GM12878 (cell line): ENCODE measurements around the gene STX7. TPM values are rescaled to one million over a fixed set of nuclear protein-coding genes. Genes with fewer than 3 reads are reported as not detected.

Experiments
- ATAC-seq: fragments of 200-7000 bp; cut with Tn5 transposase; 3 replicates; pipeline ENCODE4 v1.9.1; 2020; ENCODE audit warnings: mild to moderate bottlenecking, moderate library complexity
- BruUV-seq: library from RNA; stranded (reverse); fragments of 400-500 nt; replicated peaks from 2 replicates; lab custom pipeline; 2021; lab: Mats Ljungman, UMichigan
- CTCF ChIA-PET: fragments of 300-600 bp; sonication (Branson Sonifier 250); formaldehyde crosslinking; extraction: SDS; loops from one replicate; lab custom pipeline; 2021; ENCODE audit warnings: inconsistent platforms; lab: Yijun Ruan, JAX
- POLR2A ChIA-PET: fragments of 350-600 bp; formaldehyde crosslinking; extraction: SDS; loops from one replicate; lab custom pipeline; 2021; ENCODE audit warnings: inconsistent platforms; lab: Charles Lee
- RAD21 ChIA-PET: fragments of 300-600 bp; sonication (Branson Sonifier 250); formaldehyde crosslinking; loops from one replicate; lab custom pipeline; 2023; ENCODE audit warnings: antibody characterized with exemption; ENCODE audit not compliant: unreplicated experiment; lab: Charles Lee
- SMC1A ChIA-PET: fragments of 300-600 bp; sonication (Branson Sonifier 250); formaldehyde crosslinking; loops from one replicate; lab custom pipeline; 2023; ENCODE audit not compliant: unreplicated experiment, uncharacterized antibody; lab: Charles Lee
- DNase-seq: peaks from one replicate; pipeline ENCODE4 v3.0.0-alpha.2; 2011; ENCODE audit warnings: low read depth, low spot score
- FAIRE-seq: peaks from 3 replicates; lab custom pipeline; 2011; peaks lifted over from hg19 to GRCh38; lab: Jason Lieb, UNC
- H2AFZ ChIP-seq: 2 replicates; pipeline ENCODE4 v1.6.0; 2011; ENCODE audit warnings: low read depth, low read length, control low read depth; ENCODE audit not compliant: control insufficient read depth
- H3K27ac ChIP-seq: 2 replicates; pipeline ENCODE4 v1.5.1; 2011; ENCODE audit warnings: control low read depth; ENCODE audit not compliant: control insufficient read depth, insufficient read depth
- H3K27me3 ChIP-seq, 2 experiments: replicated peaks in 1 of 2; 2 replicates each; pipeline versions ENCODE4 v1.6.0 to v1.6.1; 2011; ENCODE audit warnings: low read length in 1 of 2; ENCODE audit not compliant: control insufficient read depth in 2 of 2, insufficient read depth in 2 of 2
- H3K36me3 ChIP-seq, 2 experiments: 2 replicates each; pipeline ENCODE4 v1.5.1; 2011; ENCODE audit warnings: low read length in 1 of 2; ENCODE audit not compliant: control insufficient read depth in 2 of 2, insufficient read depth in 2 of 2
- H3K4me1 ChIP-seq: 2 replicates; pipeline ENCODE4 v1.6.1; 2011; ENCODE audit warnings: mild to moderate bottlenecking, low read length, moderate library complexity, mixed read lengths; ENCODE audit not compliant: control insufficient read depth, insufficient read depth
- H3K4me2 ChIP-seq: 2 replicates; pipeline ENCODE4 v1.6.0; 2011; ENCODE audit warnings: control low read depth; ENCODE audit not compliant: control insufficient read depth, insufficient read depth
- H3K4me3 ChIP-seq: fragments of 200-600 bp; sonication (generic); 2 replicates; pipeline ENCODE4 v1.5.1; 2016
- H3K79me2 ChIP-seq: 2 replicates; pipeline ENCODE4 v1.6.0; 2011; ENCODE audit warnings: low read length; ENCODE audit not compliant: control insufficient read depth, insufficient read depth
- H3K9ac ChIP-seq: 2 replicates; pipeline ENCODE4 v1.8.0; 2011; ENCODE audit warnings: low read length, control low read depth, mixed read lengths; ENCODE audit not compliant: control insufficient read depth, insufficient read depth
- H3K9me3 ChIP-seq: replicated peaks from 3 replicates; pipeline ENCODE4 v1.5.1; 2011; ENCODE audit warnings: mild to moderate bottlenecking, low read length; ENCODE audit not compliant: control insufficient read depth, insufficient read depth
- H4K20me1 ChIP-seq: 2 replicates; pipeline ENCODE4 v1.6.0; 2011; ENCODE audit not compliant: control insufficient read depth, insufficient read depth
- ATF2 ChIP-seq: IDR thresholded peaks from 2 replicates; pipeline ENCODE4 v1.6.1; 2012; ENCODE audit warnings: low read length, inconsistent platforms
- BACH1 ChIP-seq: fragments of 450-650 bp; IDR thresholded peaks from 2 replicates; pipeline ENCODE4 v1.6.1; 2017; ENCODE audit warnings: mild to moderate bottlenecking, borderline replicate concordance
- BMI1 ChIP-seq: fragments of 450-650 bp; IDR thresholded peaks from 2 replicates; pipeline ENCODE4 v1.6.1; 2016; ENCODE audit warnings: mild to moderate bottlenecking, moderate library complexity, borderline replicate concordance
- CHD2 ChIP-seq: IDR thresholded peaks from 2 replicates; pipeline ENCODE4 v1.6.1; 2011; ENCODE audit warnings: low read depth, low read length, improper control_type of control experiment, borderline replicate concordance
- E2F4 ChIP-seq: IDR thresholded peaks from 2 replicates; pipeline ENCODE4 v1.6.1; 2012; ENCODE audit warnings: low read depth, low read length, improper control_type of control experiment
- E4F1 ChIP-seq: fragments of 450-650 bp; IDR thresholded peaks from 2 replicates; pipeline ENCODE4 v1.6.1; 2018; ENCODE audit warnings: borderline replicate concordance, mild to moderate bottlenecking; ENCODE audit not compliant: partially characterized antibody
- EGR1 ChIP-seq, 2 experiments: IDR thresholded peaks; 1 replicate in 1 of 2; 2 replicates in 1 of 2; pipeline ENCODE4 v1.6.1; 2011 to 2012; ENCODE audit warnings: low read depth in 2 of 2, low read length in 2 of 2, borderline replicate concordance in 1 of 2, mild to moderate bottlenecking in 1 of 2, moderate library complexity in 1 of 2
- FOXK2 ChIP-seq: fragments of 450-650 bp; IDR thresholded peaks from 2 replicates; pipeline ENCODE4 v1.6.1; 2017; ENCODE audit warnings: mild to moderate bottlenecking, moderate library complexity
- KLF5 ChIP-seq: fragments of 450-650 bp; IDR thresholded peaks from 2 replicates; pipeline ENCODE4 v1.6.1; 2014; ENCODE audit warnings: mild to moderate bottlenecking; ENCODE audit not compliant: partially characterized antibody
- MTA3 ChIP-seq: IDR thresholded peaks from 2 replicates; pipeline ENCODE4 v1.6.1; 2012; ENCODE audit warnings: low read length, inconsistent platforms, borderline replicate concordance
- MXI1 ChIP-seq: fragments of 150-350 bp; IDR thresholded peaks from 2 replicates; pipeline ENCODE4 v1.6.1; 2011; ENCODE audit warnings: low read depth, mild to moderate bottlenecking, inconsistent platforms, low read length, improper control_type of control experiment
- SMARCA5 ChIP-seq: fragments of 450-650 bp; IDR thresholded peaks from 2 replicates; pipeline ENCODE4 v1.6.1; 2017; ENCODE audit warnings: mild to moderate bottlenecking
- ZBED1 ChIP-seq: IDR thresholded peaks from 2 replicates; pipeline ENCODE4 v1.6.1; 2016; ENCODE audit warnings: borderline replicate concordance
- ZNF592 ChIP-seq: fragments of 450-650 bp; IDR thresholded peaks from 2 replicates; pipeline ENCODE4 v1.6.1; 2017; ENCODE audit warnings: mild to moderate bottlenecking, moderate library complexity
- WGBS: methylation state at CpG from one replicate; pipeline ENCODE4 v1.1.6; 2016; ENCODE audit warnings: low lambda C conversion rate; ENCODE audit not compliant: insufficient replicate concordance, insufficient coverage; ENCODE audit errors: missing lambda C conversion rate; 5-methylcytosine and 5-hydroxymethylcytosine counted together
- in situ Hi-C: fragments of 300-500 bp; cut with MboI; formaldehyde crosslinking; loops from 9 replicates; pipeline ENCODE4 v1.14.3; 2018; ENCODE audit warnings: mixed read lengths
- intact Hi-C: fragments of 100-400 bp; cut with micrococcal nuclease; formaldehyde crosslinking; loops from one replicate; pipeline ENCODE4 v1.14.2; 2022; ENCODE audit not compliant: unreplicated experiment
- polyA plus RNA-seq, 11 experiments: library from polyadenylated mRNA; depleted of rRNA in 4 of 11; unstranded in 6 of 11; stranded (reverse) in 5 of 11; fragments of >200 nt; fragmentation: Nextera tagmentation in 4 of 11; fragmentation: Illumina TruSeq in 1 of 11; extraction: Ambion mirVana in 4 of 11; extraction: Trizol in 1 of 11; gene quantifications; 1 replicate in 1 of 11; 2 replicates in 10 of 11; pipeline versions ENCODE4 v1.2.1 to v1.2.3, GENCODE V29; 2011 to 2016; ENCODE audit warnings: inconsistent platforms in 2 of 11, missing spikeins in 2 of 11, low read depth in 1 of 11
- total RNA-seq, 4 experiments: library from RNA; depleted of rRNA in 3 of 4; stranded (reverse); fragments of >200 nt in 3 of 4; fragmentation: Illumina TruSeq in 1 of 4; extraction: Trizol in 1 of 4; gene quantifications; 2 replicates each; pipeline versions ENCODE4 v1.2.1 to v1.2.3, GENCODE V29; 2013 to 2021

The STX7 gene
- total and polyA plus RNA-seq, 10 of the 15 experiments (the other 5 are each of a cell fraction or from before 2014, with no cell fraction given), result 26.5 to 75.5 (median 51.3) TPM

GRCh38 chr6:132423839-132424238 is 89.1 kb downstream of the STX7 start:
- H3K9ac ChIP-seq, result no peak overlapping the region
- no peak overlapping the region for H2AFZ ChIP-seq
- FAIRE-seq, result no peak
- POLR2A ChIA-PET, result no interaction called here
- RAD21 ChIA-PET, result no interaction called here
- no peaks in the 10 kb centered on the region for H3K36me3 ChIP-seq
- no peak for DNase-seq
- H4K20me1 ChIP-seq, result no peaks in the 10 kb centered on the region
- no peaks in the 10 kb centered on the region for H3K27me3 ChIP-seq
- ATAC-seq, result no peak
- H3K4me3 ChIP-seq, result no peak overlapping the region
- no peaks in the 10 kb centered on the region for H3K79me2 ChIP-seq
- H3K27ac ChIP-seq, result no peak overlapping the region
- no peaks in the 10 kb centered on the region for H3K4me1 ChIP-seq
- no peaks in the 10 kb centered on the region; the same call in 2 of the 3 replicates for H3K9me3 ChIP-seq
- CTCF ChIA-PET, result no interaction called here
- SMC1A ChIA-PET, result no interaction called here
- in situ Hi-C loops, result no loop called here
- TF ChIP-seq FOXK2 (no peak), ATF2 (no peak), MXI1 (no peak), E4F1 (no peak), E2F4 (no peak), MTA3 (no peak), SMARCA5 (no peak), KLF5 (no peak), BACH1 (no peak), CHD2 (no peak), ZNF592 (no peak), EGR1 (IDR thresholded peaks at IDR 0.05; ENCODE audit: borderline replicate concordance in 1 of 2, low read depth in 2 of 2, low read length in 2 of 2) (no peak), ZBED1 (no peak), BMI1 (no peak)
- intact Hi-C loops, result no loop called here
- H3K4me2 ChIP-seq, result no peak overlapping the region
- WGBS, result 43% methylated on average over 3 of the region's 3 CpGs
- BruUV-seq, result no TSS peak
